NCI-H82 treated with DMSO at 0.1 percent for 48 hours (cell line): ENCODE data around the gene CDYL2.

Experiments used
- DNase-seq: peaks from one replicate; lab custom pipeline; 2025; ENCODE audit not compliant: unreplicated experiment; lab: John Stamatoyannopoulos, UW

CDYL2 gene

DNA sequence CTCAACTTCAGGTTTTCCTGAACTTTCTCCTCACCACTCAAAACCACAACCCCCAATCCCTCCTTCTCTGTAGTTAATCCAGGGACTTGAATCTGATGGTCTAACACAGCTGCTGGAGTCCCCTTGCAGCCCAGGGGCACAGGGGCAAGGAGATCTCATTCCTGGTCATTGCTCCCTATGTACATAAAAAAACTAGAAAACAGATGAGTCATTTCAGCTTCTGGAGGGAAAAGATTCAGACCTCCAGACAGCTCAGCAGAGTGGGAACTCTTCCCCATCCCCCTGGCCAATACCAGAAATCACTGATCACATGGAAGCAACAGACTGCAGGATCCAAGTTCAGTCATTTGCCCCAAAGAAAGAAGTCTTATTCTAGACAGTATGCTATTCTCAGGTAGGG lies 201.5 kb downstream of the CDYL2 start:
- DNase-seq: no peak

DNA sequence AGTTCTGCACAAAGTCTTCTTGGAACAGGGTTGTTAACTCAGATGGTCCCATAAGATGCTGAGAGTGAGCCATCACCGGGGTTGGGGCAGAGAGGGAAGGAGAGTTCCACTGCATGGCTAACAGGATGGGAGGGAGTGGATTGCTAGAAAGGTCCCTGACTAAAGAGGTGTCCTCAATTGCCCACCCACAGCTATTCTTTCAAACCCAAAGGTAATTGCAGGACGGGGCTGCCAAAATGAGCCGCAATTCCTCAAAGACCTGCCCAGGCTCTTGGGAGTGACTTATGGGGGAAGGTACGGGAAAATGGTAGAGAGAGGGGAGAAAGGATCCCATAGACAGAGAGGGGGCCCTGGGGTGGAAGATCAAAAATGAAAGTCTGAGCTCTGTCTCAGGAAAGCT lies 203.2 kb downstream of the CDYL2 start:
- no peak for DNase-seq

DNA sequence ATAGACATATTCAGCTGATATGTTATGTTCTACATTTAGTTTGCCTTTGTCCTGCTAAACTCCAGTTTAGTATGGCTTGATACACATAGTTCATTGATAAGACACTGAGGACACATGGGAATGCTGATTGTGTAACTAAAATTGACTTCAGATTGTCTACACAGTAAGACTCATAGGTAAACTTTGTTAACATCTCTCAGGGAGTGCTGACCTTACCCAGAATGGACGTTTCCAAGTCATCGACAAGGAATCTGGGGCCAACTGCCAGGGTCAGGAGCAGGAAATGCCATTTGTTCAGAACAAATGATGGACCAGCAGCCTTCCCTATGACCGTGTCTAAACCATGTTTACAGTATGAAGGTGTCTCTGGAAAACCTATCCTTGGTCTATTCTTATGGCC lies 204.9 kb downstream of the CDYL2 start:
- DNase-seq: no peak

DNA sequence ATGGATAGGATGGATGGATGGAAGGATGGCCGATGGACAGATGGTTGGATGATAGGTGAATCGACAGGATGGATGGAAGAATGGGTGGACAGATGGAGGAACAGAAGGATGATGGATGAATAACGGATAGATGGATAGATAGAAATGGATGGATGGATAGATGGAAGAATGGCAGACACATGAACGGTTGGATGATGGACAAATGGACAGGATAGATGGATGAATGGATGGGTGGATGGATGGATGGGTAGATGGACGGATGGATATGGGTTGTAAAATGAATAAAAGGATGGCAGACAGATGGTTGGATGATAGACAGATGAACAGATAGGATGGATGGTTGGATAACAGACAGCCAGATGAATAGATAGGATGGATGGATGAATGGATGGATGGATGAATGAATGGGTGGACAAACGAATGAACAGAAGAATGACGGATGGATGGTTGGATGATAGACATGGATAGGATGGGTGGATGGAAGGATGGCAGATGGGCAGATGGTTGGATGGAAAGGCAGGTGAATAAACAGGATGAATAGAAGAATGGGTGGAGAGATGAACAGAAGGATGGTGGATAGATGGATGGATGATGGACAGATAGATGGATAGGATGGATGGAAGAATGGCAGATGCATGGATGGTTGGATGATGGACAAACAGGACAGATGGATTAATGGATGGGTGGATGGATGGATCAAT lies 207.7 kb downstream of the CDYL2 start:
- DNase-seq: no peak

DNA sequence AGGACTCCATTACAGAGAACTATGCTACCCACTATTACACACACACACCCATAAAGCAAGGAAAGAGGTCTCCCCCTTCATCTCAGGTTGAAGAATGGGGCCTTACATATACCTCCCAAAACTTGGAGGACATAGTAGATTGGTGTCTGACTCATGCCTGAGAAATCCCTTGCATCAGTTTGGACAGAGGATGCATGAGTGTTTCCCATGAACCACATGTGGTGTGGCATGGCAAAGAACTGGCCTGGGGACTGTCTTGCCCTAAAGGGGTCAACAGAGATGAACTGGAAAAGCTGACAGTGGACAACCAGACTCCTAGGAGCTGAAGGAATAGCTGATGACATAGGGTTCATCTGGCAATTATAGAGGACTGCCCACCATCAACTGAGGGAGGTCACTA lies 209.6 kb downstream of the CDYL2 start:
- no peak for DNase-seq

DNA sequence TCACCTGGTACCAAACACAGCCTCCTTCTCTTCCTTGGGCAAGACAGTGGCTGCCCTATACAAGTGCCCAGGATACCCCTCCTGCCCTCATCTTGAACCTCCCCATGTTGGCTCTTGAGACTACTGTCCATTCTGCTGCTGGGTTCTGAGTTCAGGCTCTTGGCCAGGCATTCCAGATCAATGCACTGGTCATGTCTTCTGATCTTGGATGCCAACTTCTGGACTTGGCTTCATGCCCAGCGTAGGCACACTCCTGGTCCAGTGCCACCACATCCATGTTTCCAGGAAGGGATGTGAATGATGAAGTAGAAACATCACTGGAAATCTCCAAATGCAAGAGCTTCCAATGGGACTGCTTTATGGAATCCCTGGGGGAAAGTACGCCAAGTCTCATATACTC lies 212.1 kb downstream of the CDYL2 start:
- DNase-seq: no peak

DNA sequence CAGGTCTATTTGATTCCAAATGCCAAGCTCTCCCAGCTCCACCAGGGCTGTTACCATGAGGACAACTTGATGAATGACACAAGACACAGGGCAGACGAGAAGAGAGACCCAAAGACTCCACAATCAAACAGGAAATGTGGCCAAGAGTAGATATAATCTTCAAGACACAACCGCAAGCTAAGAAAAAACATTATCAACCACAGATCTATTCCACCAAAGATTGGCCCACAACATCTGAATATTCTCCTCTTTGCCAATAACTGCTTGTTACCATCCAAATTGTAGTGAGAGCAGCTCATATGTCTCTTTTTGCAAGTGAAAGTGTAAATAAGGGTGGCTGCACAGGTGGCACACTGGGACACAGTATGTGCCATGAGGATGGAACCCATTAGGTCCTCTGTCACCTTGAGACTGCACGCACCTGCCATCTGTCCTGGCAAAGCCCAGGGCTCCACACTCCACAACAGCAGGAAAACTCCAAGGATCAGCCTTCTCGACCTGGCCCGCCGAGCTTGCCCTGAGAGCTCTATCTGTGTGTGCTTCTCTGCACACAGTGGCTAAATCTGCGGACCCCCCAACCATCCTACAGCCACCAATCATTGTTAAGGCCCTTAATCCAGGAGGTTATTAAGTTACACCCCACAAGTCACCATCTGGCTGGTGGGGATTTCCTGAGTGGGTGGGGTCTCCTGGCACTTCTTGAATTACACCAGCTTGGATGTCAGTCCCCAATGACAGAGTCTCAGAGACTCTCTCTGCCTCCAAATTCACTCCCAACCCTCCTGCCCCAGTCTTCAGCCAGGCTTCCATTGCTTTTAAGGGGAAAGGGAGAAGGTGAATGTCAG lies 213.1 kb downstream of the CDYL2 start:
- no peak for DNase-seq

DNA sequence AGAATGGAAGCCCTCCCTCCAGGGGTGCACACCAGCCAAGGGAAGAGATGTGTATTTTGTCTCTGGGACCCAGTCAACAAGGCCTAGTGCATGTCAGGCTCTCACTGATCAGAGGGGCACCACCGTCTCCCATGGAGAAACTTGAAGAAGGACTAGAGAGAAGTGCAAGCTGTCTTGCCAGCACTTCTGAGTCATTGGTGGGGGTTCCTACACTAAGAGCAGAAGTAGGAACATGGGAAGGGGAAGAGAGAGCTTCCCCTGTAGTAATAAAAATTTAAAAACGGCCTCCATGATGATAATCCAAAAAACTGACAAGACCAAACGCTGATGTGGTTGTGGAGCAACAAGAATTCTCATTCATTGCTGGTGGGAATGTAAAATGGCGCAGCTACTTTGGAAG lies 217.3 kb downstream of the CDYL2 start:
- no peak for DNase-seq

DNA sequence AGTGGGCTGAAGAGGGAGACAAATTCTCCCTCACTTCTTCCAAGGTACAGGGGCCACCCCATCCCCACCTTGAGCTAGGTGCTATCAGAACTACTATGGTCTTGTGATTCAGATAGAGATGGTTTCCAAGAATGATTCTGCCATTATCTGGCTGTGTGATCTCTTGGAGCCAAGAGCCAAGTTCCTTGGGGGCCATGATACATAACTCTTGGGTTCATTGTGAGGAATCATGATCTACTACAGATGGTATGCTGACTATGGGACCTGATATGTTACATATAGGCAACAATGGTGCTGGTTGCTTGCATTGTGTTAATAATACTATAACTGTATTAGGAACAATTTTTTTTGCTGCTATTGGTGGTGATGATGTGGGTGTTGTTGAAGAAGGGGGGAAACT lies 217.9 kb downstream of the CDYL2 start:
- no peak for DNase-seq

DNA sequence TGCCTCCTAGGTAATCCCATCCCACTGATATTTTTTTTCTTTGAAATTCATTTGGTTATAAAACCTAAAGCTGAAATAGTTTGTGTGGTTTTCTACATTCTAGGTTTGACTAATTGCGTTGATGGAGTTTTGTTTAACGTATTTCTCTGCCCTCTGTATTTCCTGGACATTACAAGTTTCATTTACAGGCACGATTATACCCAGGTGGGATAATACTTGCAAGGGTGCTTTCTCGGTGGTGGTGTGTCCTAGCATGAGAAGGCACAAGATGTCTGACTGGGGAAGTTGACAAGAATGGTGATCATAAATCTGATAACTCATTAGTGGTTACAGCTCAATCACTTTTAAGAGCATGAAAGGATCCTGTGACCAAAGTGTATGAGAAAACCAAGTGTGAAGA lies 218.6 kb downstream of the CDYL2 start:
- DNase-seq: no peak

DNA sequence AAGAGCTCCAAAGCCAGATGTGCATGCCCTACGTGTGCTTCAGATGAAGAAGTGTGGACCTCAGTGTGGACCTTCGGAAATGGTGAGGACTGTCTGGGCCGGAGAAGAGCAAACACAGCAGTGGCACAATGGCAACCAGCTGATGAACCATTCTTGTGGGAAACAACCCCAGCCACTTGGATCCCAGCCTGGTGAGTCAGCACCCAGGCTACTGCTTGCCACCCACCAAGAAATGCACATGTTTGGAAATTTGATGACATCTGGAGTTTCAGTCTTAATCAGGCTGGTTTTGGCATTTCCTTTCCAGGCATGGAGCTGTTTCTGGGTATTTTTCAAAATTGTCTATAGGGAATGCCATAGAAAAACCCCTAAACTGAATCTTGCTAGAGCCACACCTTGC lies 220.9 kb downstream of the CDYL2 start:
- no peak for DNase-seq

DNA sequence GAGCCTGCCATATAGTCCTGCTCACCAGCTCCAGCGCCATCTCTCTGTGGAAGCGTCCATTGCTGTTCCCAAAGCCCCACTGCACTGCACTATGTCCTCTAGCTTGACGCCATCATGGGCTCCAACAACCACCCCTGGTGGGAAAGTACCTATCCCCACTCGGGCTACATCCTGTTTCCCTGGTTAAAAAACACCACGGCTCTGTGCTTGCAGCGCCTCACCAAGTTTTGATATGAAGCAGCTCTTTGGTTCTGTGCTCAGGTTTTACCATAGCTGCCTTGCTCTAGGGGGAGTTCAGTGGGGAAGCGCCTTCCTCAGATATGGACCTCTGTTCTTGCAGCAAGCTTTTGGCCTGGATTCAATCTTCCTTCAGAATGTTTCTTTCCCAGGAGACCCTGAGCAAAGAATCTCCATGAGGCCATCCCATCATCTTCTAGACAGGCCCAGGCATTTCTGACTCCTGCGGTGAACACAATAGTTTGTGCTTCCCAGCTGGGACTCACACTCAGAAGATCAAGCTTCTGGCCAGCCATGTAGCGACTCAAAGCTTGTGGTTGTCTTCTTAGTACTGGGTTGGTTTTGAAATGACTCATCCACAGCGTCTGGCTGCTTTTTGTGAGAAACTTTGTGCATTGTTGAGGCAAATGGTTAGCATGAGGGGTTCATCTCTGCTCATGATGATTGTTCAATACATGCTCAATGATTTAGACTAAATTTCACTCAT lies 224.1 kb downstream of the CDYL2 start:
- DNase-seq: no peak

DNA sequence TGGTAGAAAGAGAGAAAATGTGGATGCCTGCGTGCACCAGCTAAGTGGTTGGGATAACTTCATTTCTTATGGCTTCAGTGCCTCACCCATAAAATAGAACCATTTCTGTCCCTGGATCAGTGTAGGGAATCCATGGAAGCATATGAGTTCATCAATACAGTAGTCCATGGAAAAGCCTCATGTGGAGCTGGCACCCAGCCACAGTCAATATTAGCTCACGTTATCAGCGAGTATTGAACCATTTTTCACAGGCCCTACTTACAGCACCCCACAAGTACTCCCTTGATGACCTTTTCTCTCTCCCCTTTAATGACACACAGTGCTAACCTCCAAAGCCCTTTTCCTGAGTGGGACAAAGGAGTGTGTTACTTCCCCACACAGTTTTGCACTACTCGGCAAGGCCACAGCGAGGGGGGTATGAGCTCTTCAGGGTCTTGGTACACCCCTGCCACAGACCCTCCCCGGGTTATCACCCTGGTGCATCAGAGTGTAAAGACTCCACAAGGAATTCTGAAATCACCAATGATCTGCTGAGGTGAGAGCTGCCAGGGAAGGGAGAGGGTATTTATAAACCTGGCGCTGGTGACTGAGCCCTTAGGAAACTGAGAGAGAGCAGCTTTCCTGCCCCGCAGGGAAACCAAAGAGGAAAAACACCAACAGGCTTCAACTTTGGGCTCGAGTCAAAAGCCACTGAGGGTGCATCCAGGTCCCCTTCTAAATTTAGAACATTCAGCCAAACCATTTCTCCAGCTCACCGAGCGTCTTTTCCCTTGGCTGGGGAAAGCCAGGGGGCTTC lies 226.7 kb downstream of the CDYL2 start:
- no peak for DNase-seq

DNA sequence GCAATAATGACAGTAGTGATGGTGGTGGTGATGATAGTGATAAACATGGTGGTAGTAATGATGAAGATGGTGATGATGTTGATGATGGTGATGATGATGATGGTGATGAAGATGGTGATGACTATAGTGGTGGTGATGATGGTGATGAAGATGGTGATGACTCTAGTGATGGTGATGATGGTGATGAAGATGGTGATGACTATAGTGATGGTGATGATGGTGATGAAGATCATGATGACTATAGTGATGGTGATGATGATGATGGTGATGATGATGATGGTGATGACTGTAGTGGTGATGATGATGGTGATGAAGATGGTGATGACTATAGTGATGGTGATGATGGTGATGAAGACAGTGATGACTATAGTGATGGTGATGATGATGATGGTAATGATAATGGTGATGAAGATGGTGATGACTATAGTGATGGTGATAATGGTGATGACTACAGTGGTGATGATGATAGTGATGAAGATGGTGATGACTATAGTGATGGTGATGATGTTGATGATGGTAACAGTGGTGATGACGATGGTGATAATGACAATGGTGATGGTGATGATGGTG lies 228.0 kb downstream of the CDYL2 start:
- DNase-seq: no peak

DNA sequence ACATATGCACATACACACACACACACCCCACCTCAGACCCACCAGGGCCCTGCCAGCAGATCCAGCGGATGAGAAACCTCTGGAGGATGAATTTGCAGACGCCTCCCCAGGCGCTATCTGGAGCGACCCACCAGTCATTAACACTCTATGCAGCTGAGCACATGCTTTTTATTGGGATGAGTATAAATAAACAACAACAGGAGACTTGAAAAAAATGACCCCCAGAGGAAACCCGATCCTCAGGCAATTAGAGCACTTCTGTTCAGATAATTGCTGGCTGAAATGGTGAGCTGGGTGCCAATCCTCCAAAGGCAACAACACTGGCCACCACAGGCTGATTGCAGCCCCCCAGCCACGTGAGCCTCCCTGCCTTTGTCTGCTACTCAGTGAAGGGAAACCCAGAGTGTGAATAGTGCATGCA lies 230.7 kb downstream of the CDYL2 start:
- DNase-seq: no peak

DNA sequence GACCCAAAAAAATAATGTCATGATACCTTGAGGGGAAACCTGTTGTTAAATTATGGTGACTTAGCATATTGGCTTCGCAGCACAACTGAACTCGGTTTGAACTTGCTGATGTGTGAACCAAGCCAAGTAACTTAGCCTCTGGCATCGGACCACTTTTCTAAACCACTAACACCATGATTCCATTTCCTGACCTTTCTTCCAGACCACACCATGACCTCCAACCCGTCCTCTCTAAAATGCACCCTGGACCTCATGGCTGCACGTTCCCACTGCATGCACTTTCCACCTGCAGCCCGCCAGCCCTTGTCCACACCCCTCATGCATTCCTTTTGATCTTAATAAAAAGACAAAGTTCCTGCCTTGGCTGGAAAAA lies 234.3 kb downstream of the CDYL2 start:
- no peak for DNase-seq

DNA sequence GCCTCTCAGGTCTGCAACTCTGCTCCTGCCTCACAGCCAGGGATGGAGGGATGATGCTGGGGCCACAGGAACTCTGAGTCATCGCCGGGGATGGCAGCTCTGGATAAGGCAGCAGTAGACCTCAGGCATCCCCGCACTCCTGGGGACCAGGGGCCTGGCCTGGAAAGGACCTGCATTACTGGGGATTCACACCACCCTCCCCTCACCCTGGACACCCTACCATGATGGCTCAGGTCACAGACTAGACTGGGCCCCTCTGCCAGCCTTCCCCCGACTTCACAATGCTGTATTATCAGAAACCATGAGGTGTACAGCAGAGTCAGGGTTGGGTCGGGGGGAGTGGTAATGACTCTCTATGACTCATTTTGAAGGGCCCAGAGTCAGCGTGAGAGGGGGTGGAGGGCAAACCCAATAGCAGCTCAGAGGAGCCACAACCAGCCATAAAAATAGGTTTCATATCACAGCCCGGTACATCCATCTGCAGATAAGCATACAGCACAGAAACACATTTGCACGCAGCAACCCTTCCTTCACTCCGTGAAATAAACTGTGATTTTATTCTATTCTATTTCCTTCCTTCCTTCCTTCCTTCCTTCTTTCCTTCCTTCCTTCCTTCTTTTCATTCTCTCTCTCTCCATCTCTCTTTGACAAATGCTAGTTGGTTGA lies 234.8 kb downstream of the CDYL2 start:
- no peak for DNase-seq

DNA sequence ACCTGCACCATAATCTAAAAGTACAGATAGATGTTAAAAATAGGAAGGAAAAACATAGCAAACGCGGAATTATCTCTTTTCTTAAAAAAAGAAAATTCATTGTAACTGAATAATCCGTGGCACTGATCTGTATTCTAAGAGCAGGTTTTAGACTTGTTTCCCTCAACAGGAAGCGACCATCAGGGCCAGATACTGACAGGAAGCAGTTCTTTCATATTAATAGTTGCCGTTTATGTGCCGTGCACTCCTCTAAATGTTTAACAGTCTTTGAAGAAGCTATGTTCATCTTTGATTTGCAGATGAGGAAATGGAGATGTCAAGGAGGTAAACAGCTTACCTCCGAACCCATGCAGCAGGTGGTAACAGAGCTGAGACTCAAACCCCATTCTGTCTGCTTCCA lies 240.0 kb downstream of the CDYL2 start:
- DNase-seq: no peak

DNA sequence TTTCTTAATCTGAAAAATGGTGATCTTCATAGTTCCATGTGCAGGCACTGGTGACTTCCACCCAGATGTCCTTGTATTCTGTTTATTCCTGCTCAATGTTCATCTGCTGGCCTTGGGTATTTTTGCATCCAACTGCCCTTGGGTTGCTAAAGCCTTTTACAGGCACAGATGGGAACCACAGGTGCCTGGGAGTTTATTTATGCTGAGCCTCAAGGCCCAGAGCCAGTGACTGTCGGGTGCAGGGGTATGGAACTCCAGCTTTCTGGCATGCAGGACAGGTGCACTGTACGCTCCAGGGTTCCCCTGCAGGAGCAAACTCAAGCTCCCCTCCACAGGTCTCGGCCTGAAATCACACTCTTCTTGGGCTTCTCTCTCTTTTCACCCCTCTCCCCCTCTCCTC lies 241.3 kb downstream of the CDYL2 start:
- no peak for DNase-seq

DNA sequence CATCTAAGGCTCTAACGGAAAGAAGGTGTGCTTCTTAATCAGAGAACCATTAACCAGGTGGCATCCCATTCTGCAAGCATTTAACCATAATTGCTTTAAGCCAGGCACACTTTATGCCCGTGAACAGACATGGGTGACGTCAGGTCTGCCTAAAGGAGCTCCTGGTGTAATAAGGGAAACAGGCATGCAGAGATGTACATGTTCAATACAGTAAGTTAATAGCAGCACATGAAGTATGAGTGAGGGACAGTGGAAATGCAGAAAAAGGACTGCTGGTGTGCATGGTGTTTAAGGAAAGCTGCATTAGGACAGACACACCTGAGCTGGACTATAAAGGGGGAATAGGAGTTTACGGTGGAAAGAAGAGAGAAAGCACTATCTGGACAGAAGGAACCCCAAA lies 245.0 kb downstream of the CDYL2 start:
- no peak for DNase-seq
